Measurements from ENCODE around the gene DCLK2. TPM values are rescaled to one million over a fixed set of nuclear protein-coding genes. Genes with fewer than 3 reads are reported as not detected.

DCLK2 gene
- total RNA-seq, 2 experiments from 2014 or later = not detected

DNA sequence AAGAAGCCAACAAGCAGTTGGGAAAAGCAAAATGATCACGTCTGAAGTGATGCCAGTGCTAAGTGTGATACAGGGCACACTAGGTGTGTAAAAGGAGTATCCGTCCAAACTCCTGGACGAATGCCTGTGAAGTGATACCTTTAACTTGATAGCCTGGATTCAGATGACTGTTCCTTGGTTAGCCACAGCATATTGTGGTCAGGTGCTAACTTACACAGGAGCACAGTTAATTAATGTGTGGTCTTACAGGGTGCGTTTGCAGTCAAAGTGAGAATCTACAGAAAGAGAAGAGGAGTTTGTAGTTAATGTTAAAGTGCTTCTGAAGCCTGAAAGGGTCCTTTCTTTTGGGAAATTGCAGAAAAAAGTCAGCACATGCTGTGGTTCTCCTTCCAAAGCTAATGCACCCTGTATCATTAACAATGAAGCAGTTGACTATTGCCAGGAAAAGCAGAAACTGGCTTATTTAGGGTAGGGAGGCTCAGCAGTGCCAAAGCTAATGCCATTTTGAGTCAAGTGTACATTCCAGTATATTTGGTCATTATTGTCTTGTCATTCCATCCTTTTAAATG is 61.1 kb downstream of the DCLK2 start:
- Mint-ChIP-seq H3K4me3 (no peak overlapping the region), H3K9me3 (no peaks in the 10 kb centered on the region), H3K27ac (no peak overlapping the region), H3K4me1 (ENCODE audit: low read depth) (no peaks in the 10 kb centered on the region), H3K36me3 (ENCODE audit: low read depth) (no peaks in the 10 kb centered on the region), H3K27me3 (no peaks in the 10 kb centered on the region)
- CTCF ChIA-PET = no interaction called here
- Histone ChIP-seq H3K4me3 (ENCODE audit: low read length) (no peak overlapping the region), H3K4me1 (ENCODE audit: insufficient read depth, low read length) (no peaks in the 10 kb centered on the region), H3K27ac (ENCODE audit: low read depth in 1 of 2, low read length in 2 of 2) (no peak overlapping the region), H3K9me3 (ENCODE audit: control insufficient read depth in 1 of 2, insufficient read depth in 1 of 2, low read length in 2 of 2) (no peaks in the 10 kb centered on the region), H3K36me3 (ENCODE audit: insufficient read depth, low read length) (no peaks in the 10 kb centered on the region), H3K27me3 (ENCODE audit: control insufficient read depth in 1 of 2, insufficient read depth in 2 of 2, low read length in 2 of 2) (peaks cover 0 to 2% of the 10 kb centered on the region in 2 experiments)
- no peak for DNase-seq
- POLR2A ChIA-PET = no interaction called here
- intact Hi-C loops (cut with DNase I, micrococcal nuclease) = no loop called here
- no peak for ATAC-seq (ENCODE audit: poor library complexity)
- TF ChIP-seq CTCF (IDR thresholded peaks at IDR 0.05) = no peak

- Mint-ChIP-seq H3K4me3 (no peak overlapping the region), H3K27me3 (no peaks in the 10 kb centered on the region), H3K9me3 (no peaks in the 10 kb centered on the region), H3K36me3 (ENCODE audit: low read depth) (no peaks in the 10 kb centered on the region), H3K4me1 (ENCODE audit: low read depth) (no peaks in the 10 kb centered on the region), H3K27ac (no peak overlapping the region)
- no peaks in the 10 kb centered on the region for H3K9me3 ChIP-seq (ENCODE audit: control insufficient read depth in 1 of 2, insufficient read depth in 1 of 2, low read length in 2 of 2)
- POLR2A ChIA-PET = no interaction called here
- peaks cover 0 to 2% of the 10 kb centered on the region in 2 experiments for H3K27me3 ChIP-seq (ENCODE audit: control insufficient read depth in 1 of 2, insufficient read depth in 2 of 2, low read length in 2 of 2)
- no peaks in the 10 kb centered on the region for H3K4me1 ChIP-seq (ENCODE audit: insufficient read depth, low read length)
- no peak for TF ChIP-seq CTCF (IDR thresholded peaks at IDR 0.05)
- intact Hi-C loops (cut with DNase I, micrococcal nuclease) = no loop called here
- H3K4me3 ChIP-seq (ENCODE audit: low read length) = no peak overlapping the region
- ATAC-seq (ENCODE audit: poor library complexity) = no peak
- H3K36me3 ChIP-seq (ENCODE audit: insufficient read depth, low read length) = no peaks in the 10 kb centered on the region
- no peak for DNase-seq
- no peak overlapping the region for H3K27ac ChIP-seq (ENCODE audit: low read depth in 1 of 2, low read length in 2 of 2)
- CTCF ChIA-PET = no interaction called here
Observed at GRCh38 chr4:150140774-150141400, 62.6 kb downstream of the DCLK2 start.

GRCh38 chr4:150141756-150142155 is 63.5 kb downstream of the DCLK2 start:
- intact Hi-C loops (cut with DNase I, micrococcal nuclease) = no loop called here
- Mint-ChIP-seq H3K9me3 (no peaks in the 10 kb centered on the region), H3K27me3 (no peaks in the 10 kb centered on the region), H3K27ac (no peak overlapping the region), H3K36me3 (ENCODE audit: low read depth) (no peaks in the 10 kb centered on the region), H3K4me3 (no peak overlapping the region), H3K4me1 (ENCODE audit: low read depth) (no peaks in the 10 kb centered on the region)
- no peak overlapping the region for H3K27ac ChIP-seq (ENCODE audit: low read depth in 1 of 2, low read length in 2 of 2)
- ATAC-seq (ENCODE audit: poor library complexity) (no peak), DNase-seq (no peak)
- H3K4me1 ChIP-seq (ENCODE audit: insufficient read depth, low read length) = no peaks in the 10 kb centered on the region
- no peak for TF ChIP-seq CTCF (IDR thresholded peaks at IDR 0.05)
- ChIA-PET POLR2A (no interaction called here), CTCF (no interaction called here)
- peaks cover 0 to 2% of the 10 kb centered on the region in 2 experiments for H3K27me3 ChIP-seq (ENCODE audit: control insufficient read depth in 1 of 2, insufficient read depth in 2 of 2, low read length in 2 of 2)
- H3K9me3 ChIP-seq (ENCODE audit: control insufficient read depth in 1 of 2, insufficient read depth in 1 of 2, low read length in 2 of 2) = no peaks in the 10 kb centered on the region
- H3K36me3 ChIP-seq (ENCODE audit: insufficient read depth, low read length) = no peaks in the 10 kb centered on the region
- H3K4me3 ChIP-seq (ENCODE audit: low read length) = no peak overlapping the region

Data from CD4-positive, alpha-beta T cell (primary cell).